ENCODE results near the gene CD80. TPM values are rescaled to one million over a fixed set of nuclear protein-coding genes. Genes with fewer than 3 reads are reported as not detected.
A peak's percentile ranks its signal among the peaks of the same experiment; 100 is the strongest.

The CD80 gene
- total and polyA plus RNA-seq, 9 of the 15 experiments (the other 6 are each of a cell fraction or from before 2014, with no cell fraction given) = 3.0 to 8.2 (median 5.7) TPM

DNA sequence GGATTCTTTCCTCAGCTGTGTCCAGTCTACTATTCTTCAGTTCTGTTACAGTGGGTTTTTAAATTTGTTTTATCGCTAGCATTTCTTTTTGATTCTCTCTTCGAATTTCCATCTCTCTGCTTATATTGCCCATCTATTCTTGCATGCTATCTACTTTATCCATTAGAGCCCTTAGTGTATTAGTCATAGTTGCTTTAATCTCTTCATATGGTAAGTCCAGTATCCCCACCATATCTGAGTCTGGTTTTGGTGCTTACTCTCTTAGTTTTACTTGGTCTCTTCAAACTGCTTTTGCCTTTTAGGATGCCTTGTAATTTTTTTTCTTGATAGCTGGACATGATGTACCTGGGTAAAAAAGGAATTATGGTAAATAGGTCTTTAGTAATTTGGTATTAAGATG is 52.0 kb downstream of the CD80 start:
- Histone ChIP-seq H2AFZ (ENCODE audit: low read depth, low read length) (no peak overlapping the region), H3K9ac (ENCODE audit: insufficient read depth in 1 of 2, low read depth in 2 of 2, low read length in 2 of 2) (peak overlapping the region in 1 of 2 experiments; percentile 37; a peak in 1 of 4 replicates), H3K27ac (ENCODE audit: extremely low read depth, low read depth, low read length) (peak overlapping the region; percentile 56), H3K9me1 (ENCODE audit: control insufficient read depth, insufficient read depth, low read length) (no peaks in the 10 kb centered on the region), H3K4me1 (replicated peaks in 1 of 2; ENCODE audit: control insufficient read depth in 2 of 2, insufficient read depth in 2 of 2, low read length in 2 of 2) (peaks cover 0 to 19% of the 10 kb centered on the region in 2 experiments; a peak in 3 of 5 replicates), H4K20me1 (replicated peaks; ENCODE audit: control insufficient read depth, insufficient read depth, low read length) (no peaks in the 10 kb centered on the region), H3K79me2 (ENCODE audit: control insufficient read depth, insufficient read depth, low read length) (peaks cover 40% of the 10 kb centered on the region), H3K4me2 (ENCODE audit: insufficient read depth, low read length) (no peak overlapping the region), H3K4me3 (no peak overlapping the region), H3K27me3 (ENCODE audit: control insufficient read depth in 2 of 2, insufficient read depth in 2 of 2, low read length in 2 of 2) (no peaks in the 10 kb centered on the region), H3K36me3 (ENCODE audit: control insufficient read depth, insufficient read depth, low read length) (peaks cover 73% of the 10 kb centered on the region), H3K9me3 (replicated peaks; ENCODE audit: control insufficient read depth, insufficient read depth, low read depth, low read length) (no peaks in the 10 kb centered on the region)
- ATAC-seq (peak; percentile 61), FAIRE-seq (no peak), DNase-seq (ENCODE audit: extremely low read depth in 1 of 4, low spot score in 3 of 4) (no peak)
- BruUV-seq (replicated peaks) = no TSS peak
- POLR2A ChIA-PET = interaction anchor here (1.0 to 1.4 kb wide), 2 partner anchors 9 to 13 kb away, joined by 4 to 12 read pairs; partner anchors contain the start of gene TIMMDC1
- CTCF ChIA-PET (ENCODE audit: low intra/inter-chr PET ratio) = no interaction called here
- TF ChIP-seq ZNF507 (tag; conservative IDR thresholded peaks at IDR 0.05) (no peak), L3MBTL2 (IDR thresholded peaks at IDR 0.05) (no peak), ZKSCAN8 (CRISPR knock-in tag; IDR thresholded peaks at IDR 0.05) (no peak), ESRRA (IDR thresholded peaks at IDR 0.05; ENCODE audit: borderline replicate concordance, low read depth) (no peak), ZBTB17 (CRISPR knock-in tag; IDR thresholded peaks at IDR 0.05) (no peak), FOSL1 (tag; conservative IDR thresholded peaks at IDR 0.05) (peak; percentile 25), CBX8 (IDR thresholded peaks at IDR 0.05; ENCODE audit: borderline replicate concordance, extremely low read depth, low read depth, low read length, poor library complexity, severe bottlenecking) (no peak), SMARCA4 (IDR thresholded peaks at IDR 0.05) (0 out of 2 replicates have a peak, but pooled peaks have one; percentile 21), HMG20A (CRISPR knock-in tag; conservative IDR thresholded peaks at IDR 0.05) (no peak), ARID1B (IDR thresholded peaks at IDR 0.05) (peak; percentile 25; the same call in 1 of the 2 replicates), GABPB2 (CRISPR knock-in tag; conservative IDR thresholded peaks at IDR 0.05) (no peak), RBBP5 (IDR thresholded peaks at IDR 0.05; ENCODE audit: borderline replicate concordance, insufficient read depth, low read length, poor library complexity, severe bottlenecking) (no peak), TEAD2 (tag; IDR thresholded peaks at IDR 0.05) (no peak)
- TF ChIP-seq, protein P1, sequence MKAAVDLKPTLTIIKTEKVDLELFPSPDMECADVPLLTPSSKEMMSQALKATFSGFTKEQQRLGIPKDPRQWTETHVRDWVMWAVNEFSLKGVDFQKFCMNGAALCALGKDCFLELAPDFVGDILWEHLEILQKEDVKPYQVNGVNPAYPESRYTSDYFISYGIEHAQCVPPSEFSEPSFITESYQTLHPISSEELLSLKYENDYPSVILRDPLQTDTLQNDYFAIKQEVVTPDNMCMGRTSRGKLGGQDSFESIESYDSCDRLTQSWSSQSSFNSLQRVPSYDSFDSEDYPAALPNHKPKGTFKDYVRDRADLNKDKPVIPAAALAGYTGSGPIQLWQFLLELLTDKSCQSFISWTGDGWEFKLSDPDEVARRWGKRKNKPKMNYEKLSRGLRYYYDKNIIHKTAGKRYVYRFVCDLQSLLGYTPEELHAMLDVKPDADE (conservative IDR thresholded peaks at IDR 0.05; ENCODE audit: control insufficient read depth, low read depth, low read length) = no peak
- TF ChIP-seq, protein P2, sequence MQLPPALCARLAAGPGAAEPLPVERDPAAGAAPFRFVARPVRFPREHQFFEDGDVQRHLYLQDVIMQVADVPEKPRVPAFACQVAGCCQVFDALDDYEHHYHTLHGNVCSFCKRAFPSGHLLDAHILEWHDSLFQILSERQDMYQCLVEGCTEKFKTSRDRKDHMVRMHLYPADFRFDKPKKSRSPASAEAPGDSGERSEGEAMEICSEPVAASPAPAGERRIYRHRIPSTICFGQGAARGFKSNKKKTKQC (CRISPR knock-in tag; IDR thresholded peaks at IDR 0.05) = no peak
- intact Hi-C loops (cut with micrococcal nuclease) (no loop called here), in situ Hi-C loops (cut with MboI) (no loop called here)
- 37% methylated on average over 2 of the region's 2 CpGs for WGBS (ENCODE audit: insufficient coverage, low coverage, missing lambda C conversion rate)

All from K562 (cell line).